ENCODE measurements around the gene CTDP1. TPM values are rescaled to one million over a fixed set of nuclear protein-coding genes. Genes with fewer than 3 reads are reported as not detected.

Gene CTDP1
- total and polyA plus RNA-seq, 4 donors, result 2.7 to 13.9 (median 10.5) TPM

- Histone ChIP-seq H3K9me3 (ENCODE audit: control insufficient read depth in 4 of 4, low read length in 3 of 4) (peaks cover 0 to 7% (median 0%) of the 10 kb centered on the region in 4 donors), H3K4me3 (ENCODE audit: low read depth in 1 of 3, low read length in 3 of 3) (no peak overlapping the region), H3K27ac (ENCODE audit: low read depth in 1 of 2, low read length in 2 of 2) (no peak overlapping the region), H3K27me3 (ENCODE audit: control insufficient read depth in 4 of 4, insufficient read depth in 4 of 4, low read length in 3 of 4) (no peaks in the 10 kb centered on the region), H3K4me1 (ENCODE audit: control insufficient read depth in 4 of 4, insufficient read depth in 4 of 4, low read length in 3 of 4) (no peaks in the 10 kb centered on the region), H3K36me3 (ENCODE audit: control insufficient read depth in 4 of 4, insufficient read depth in 3 of 4, low read depth in 1 of 4, low read length in 3 of 4) (no peaks in the 10 kb centered on the region), H3K9ac (ENCODE audit: low read depth in 1 of 2, low read length in 2 of 2) (no peak overlapping the region)
- 66% methylated on average over 2 of the region's 2 CpGs for WGBS
- TF ChIP-seq FOXA1 (IDR thresholded peaks at IDR 0.05), result no peak
- no peak for TF ChIP-seq SP1 (IDR thresholded peaks at IDR 0.05)
- no peak for TF ChIP-seq YY1 (IDR thresholded peaks at IDR 0.05)
- no peak for TF ChIP-seq ATF3 (IDR thresholded peaks at IDR 0.05)
- TF ChIP-seq JUND (IDR thresholded peaks at IDR 0.05), result no peak
- no peak for TF ChIP-seq REST (IDR thresholded peaks at IDR 0.05)
- no peak for TF ChIP-seq GABPA (IDR thresholded peaks at IDR 0.05 in 1 of 2, conservative IDR thresholded peaks at IDR 0.05 in 1 of 2)
- no peak for TF ChIP-seq HNF4G (IDR thresholded peaks at IDR 0.05)
- TF ChIP-seq ZBTB33 (IDR thresholded peaks at IDR 0.05), result no peak
- TF ChIP-seq MAX (IDR thresholded peaks at IDR 0.05), result no peak
- no peak for TF ChIP-seq FOXA2 (IDR thresholded peaks at IDR 0.05)
- no peak for TF ChIP-seq HNF4A (conservative IDR thresholded peaks at IDR 0.05)
- no peak for TF ChIP-seq RAD21 (IDR thresholded peaks at IDR 0.05)
- no peak for TF ChIP-seq EGR1 (IDR thresholded peaks at IDR 0.05; ENCODE audit: low read depth in 2 of 2)
- TF ChIP-seq NR2F2 (IDR thresholded peaks at IDR 0.05), result no peak
- no peak for TF ChIP-seq TAF1 (conservative IDR thresholded peaks at IDR 0.05)
- TF ChIP-seq RXRA (IDR thresholded peaks at IDR 0.05), result no peak
- TF ChIP-seq CTCF (IDR thresholded peaks at IDR 0.05; ENCODE audit: low read depth, low read length, missing input control), result no peak
- no peak for DNase-seq (ENCODE audit: low spot score)
Measured at GRCh38 chr18:79776674-79777073, 97.1 kb downstream of the CTDP1 start.

All from liver (tissue), 9 donors.